CD4-positive, alpha-beta T cell treated with Interferon alpha-2 for 1 hour (primary cell): ENCODE results near the gene SMARCD1.
"Not testable (repeated sequence)": the region's sequence is repeated elsewhere in the genome, so short reads cannot be mapped to it uniquely, and the experiment has no call there.

Source experiments
- DNase-seq, 2 donors: peaks; one replicate each; pipeline ENCODE4 v3.0.0-alpha.2; 2020 to 2022

SMARCD1 gene

GRCh38 chr12:50145439-50145838 is 60.3 kb downstream of the SMARCD1 start:
- DNase-seq = no peak

DNA sequence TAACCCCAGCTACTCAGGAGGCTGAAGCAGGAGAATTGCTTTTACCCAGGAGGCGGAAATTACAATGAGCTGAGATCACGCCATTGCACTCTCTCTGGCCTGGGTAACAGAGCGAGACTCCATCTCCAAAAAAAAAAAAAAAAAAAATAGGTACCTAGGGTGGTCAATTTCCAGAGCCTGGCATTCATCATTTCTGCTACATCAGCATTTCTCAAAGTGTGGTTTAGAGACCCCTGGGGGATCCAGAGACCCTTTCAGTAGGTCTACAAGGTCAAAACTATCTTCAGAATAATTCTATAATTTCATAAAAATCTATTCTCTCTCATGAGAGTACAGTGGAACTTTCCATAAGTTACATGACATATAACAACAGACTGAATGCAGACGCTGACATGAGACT is 62.1 kb downstream of the SMARCD1 start:
- no peak for DNase-seq

DNA sequence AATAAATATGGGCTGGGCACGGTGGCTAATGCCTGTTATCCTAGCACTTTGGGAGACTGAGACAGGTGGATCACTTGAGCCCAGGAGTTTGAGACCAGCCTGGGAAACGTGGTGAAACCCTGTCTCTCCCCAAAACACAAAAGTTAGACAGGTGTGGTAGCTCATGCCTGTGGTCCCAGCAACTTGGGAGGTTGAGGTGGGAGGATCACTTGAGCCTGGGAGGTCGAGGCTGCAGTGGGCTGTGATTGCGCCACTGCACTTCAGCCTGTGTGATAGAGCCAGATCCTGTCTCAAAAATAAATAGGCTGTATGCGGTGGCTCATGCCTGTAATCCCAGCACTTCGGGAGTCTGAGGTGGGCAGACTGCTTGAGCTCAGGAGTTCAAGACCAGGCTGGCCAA is 62.9 kb downstream of the SMARCD1 start:
- DNase-seq = not testable (repeated sequence)

GRCh38 chr12:50149311-50149710 is 64.2 kb downstream of the SMARCD1 start:
- no peak for DNase-seq
